Activated CD8-positive, alpha-beta memory T cell treated with anti-CD3 and anti-CD28 coated beads, Interleukin-2, amount 50 U/mL, for 24 hours (primary cell): Measurements from ENCODE around the gene SLC27A5.

Experiments
- DNase-seq: peaks from one replicate; pipeline ENCODE4 v3.0.0-alpha.2; 2020; ENCODE audit errors: extremely low read depth

Gene SLC27A5, protein sequence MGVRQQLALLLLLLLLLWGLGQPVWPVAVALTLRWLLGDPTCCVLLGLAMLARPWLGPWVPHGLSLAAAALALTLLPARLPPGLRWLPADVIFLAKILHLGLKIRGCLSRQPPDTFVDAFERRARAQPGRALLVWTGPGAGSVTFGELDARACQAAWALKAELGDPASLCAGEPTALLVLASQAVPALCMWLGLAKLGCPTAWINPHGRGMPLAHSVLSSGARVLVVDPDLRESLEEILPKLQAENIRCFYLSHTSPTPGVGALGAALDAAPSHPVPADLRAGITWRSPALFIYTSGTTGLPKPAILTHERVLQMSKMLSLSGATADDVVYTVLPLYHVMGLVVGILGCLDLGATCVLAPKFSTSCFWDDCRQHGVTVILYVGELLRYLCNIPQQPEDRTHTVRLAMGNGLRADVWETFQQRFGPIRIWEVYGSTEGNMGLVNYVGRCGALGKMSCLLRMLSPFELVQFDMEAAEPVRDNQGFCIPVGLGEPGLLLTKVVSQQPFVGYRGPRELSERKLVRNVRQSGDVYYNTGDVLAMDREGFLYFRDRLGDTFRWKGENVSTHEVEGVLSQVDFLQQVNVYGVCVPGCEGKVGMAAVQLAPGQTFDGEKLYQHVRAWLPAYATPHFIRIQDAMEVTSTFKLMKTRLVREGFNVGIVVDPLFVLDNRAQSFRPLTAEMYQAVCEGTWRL

DNA sequence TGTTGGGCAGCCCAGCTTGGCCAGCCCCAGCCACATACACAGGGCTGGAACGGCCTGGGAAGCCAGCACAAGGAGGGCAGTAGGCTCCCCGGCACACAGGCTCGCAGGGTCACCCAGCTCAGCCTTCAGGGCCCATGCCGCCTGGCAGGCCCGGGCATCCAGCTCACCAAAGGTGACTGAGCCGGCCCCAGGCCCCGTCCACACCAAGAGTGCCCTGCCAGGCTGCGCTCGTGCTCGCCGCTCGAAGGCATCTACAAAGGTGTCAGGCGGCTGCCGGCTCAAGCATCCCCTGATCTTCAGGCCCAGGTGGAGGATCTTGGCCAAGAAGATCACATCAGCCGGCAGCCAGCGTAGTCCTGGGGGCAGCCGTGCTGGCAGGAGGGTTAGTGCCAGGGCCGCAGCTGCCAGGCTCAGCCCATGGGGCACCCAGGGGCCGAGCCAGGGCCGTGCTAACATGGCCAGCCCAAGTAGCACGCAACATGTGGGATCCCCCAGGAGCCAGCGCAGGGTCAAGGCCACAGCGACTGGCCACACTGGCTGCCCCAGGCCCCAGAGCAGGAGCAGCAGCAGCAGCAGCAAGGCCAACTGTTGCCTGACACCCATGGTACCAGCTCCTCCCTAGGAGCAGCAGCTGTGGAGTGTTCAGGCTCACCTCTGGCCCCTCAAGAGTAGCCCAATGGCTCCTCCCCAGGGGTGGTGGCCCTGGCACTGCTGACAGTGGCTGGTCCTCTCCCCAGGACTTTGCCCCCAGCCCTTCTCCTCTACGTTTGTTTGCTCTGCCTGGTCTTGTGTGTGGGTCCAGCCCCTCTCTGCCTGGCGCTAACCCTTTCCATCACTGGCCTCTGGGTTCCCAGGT lies at the start of gene SLC27A5:
SLC27A5 (minus strand) TSS at position 640 of the 856 bp plus-strand sequence; CDS start at position 603, 37 bp downstream.
- no peak for DNase-seq

DNA sequence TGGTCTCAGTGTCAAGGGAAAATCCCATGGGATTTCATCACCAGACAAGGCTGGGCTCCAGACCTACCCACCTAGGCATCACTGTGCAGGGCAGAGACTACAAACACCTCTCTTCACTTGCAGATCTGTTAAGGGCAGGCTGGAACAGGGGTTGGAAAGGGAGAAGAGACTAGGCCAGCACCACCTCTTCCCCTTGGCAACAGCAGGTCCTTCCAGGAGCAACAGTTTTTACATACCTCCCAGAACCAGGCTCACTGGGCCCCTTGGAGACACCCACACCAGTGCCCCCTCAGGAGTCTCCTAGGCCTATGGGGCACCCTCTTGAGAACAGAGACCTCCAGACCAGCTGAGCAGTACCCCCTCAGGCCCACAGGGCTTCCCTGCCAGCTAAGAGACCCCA lies 49.1 kb upstream of the SLC27A5 start:
- no peak for DNase-seq

DNA sequence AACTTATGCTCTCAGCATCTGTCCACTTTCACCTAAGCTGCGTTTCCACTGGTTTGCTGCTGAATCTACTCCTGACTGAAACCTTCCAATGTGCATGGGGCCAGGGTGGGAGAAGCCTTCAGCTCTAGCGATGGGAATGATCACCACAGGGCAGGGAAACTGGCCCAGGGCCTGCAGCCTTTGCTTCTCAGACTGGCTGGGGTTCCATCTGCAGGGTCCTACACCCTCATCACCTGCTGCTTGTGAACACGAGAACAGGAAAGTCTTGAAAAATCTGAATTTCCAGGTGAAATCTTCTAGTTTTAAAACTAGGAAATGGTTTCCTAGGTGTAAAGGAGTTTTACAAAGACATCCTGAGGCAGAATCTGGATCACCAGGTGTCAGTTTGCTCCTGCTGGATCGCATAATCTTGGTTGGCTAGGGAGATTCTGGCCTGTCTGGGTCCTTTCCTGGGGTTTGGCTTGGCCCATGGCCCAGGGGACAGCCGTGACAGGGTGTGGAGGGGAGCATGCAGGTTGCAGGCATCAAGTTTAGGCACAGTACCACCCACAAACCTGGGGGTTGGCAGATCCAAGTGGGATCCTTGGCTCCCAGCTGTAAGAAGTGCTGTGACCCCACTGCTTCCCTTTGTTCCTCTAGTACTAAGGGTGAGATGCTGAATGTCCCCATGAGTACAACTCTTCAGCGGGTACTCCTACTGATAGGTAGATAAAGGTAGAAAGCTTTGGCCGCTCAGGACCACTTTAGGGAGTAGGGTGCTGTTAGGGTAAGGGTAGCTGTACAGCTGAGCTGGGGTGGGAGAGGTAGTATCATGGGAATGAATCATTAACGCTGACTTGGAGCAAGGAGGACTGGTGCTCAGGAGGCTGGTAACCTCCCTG lies 48.5 kb upstream of the SLC27A5 start:
- DNase-seq, result no peak

DNA sequence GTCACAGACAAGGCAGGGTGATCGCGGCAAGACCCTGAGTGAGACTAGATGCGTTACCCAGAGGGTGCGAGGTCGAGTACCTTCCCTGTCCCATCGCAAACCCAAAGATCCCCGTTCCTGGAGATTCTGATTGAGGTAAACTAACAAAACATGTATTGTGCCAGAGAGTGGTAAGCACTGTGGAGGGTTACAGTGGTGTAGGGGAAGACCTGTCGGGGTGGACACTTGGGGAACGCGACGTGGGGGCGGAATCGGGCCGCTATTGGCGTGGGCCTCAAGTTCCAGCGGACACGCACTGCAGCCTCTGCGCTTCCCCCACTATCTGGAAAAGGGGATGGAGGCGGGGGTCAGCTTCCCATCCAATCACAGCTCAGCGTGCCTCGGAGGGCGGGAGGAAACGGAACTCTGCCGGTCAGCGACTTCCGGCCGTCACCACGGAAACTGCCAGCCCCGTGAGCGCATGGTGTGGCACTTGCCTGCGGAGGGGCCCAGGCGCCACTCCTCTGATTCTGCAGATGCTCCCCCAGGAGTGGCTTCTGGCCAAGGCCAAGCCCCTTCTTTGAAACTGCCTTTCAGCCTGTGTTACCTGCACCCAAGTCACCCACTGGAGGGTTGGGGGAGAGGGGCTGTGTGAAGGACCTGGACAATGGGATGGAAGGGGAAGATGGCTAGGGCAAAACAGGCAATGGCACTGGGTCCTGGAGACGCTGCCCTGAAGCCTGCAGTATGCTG lies 47.6 kb upstream of the SLC27A5 start:
- DNase-seq, result peak; percentile 69

DNA sequence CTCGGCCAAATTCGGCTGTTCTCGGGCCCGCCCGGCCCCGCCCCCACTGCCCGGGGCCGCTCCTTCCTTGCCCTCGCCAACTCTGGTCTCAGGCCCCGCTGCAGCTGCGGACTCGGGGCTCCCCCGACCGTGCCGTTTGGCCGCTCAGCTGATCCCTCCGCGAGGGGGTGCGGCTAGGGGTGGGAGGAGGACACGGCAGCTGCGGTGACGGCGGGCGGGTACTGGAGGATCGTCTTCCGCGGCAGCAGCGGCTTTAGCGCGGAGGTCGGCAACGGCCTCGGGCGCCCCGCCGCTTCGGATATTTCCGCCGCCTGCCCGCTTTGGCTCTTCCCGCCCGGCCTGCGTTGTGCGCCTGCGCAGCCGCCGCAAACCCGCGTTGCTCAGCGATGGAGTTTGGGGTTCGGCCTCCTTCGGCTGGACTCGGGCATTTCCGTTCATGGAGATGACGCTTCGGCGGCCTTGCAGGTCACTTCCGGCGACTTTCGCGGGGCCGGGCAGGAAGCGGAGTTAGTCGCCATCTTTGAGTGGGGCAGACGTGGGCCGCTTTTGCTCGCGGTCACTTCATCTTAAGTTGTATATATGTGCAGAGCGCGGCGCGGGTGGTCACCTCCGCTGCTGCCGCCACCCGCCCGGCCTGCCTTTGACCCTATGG lies 47.0 kb upstream of the SLC27A5 start:
- DNase-seq, result peak; percentile 98

DNA sequence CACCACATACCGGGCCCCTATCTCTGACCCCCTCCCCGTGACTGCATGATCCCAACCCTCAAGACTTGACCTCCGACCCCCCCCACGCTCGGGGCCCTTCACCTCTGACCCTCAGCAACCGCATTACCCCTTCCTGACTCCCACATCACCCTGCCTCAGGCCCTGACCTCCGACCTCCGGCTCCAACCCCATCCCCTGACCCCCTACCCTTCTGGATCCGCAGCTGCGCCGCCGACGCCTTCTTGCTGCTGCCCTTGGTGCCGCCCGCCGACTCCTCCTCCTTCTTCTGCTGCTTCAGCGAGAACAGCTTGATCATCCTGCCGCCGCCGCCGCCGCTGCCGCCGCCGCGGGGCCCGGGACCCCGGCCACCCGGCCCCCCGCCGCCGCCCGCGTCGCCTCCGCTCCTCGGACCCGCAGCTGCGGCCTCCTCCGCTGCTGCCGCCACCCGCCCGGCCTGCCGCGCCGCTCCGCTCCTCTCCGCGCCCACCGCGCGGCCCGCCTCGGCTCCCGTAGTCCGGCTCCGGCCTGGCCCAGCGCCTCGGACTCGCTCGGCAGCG lies 46.4 kb upstream of the SLC27A5 start, which contains the start of gene UBE2M:
UBE2M (minus strand) TSS at position 546 of the 557 bp plus-strand sequence; CDS start at position 316, 230 bp downstream.
- DNase-seq, result no peak

DNA sequence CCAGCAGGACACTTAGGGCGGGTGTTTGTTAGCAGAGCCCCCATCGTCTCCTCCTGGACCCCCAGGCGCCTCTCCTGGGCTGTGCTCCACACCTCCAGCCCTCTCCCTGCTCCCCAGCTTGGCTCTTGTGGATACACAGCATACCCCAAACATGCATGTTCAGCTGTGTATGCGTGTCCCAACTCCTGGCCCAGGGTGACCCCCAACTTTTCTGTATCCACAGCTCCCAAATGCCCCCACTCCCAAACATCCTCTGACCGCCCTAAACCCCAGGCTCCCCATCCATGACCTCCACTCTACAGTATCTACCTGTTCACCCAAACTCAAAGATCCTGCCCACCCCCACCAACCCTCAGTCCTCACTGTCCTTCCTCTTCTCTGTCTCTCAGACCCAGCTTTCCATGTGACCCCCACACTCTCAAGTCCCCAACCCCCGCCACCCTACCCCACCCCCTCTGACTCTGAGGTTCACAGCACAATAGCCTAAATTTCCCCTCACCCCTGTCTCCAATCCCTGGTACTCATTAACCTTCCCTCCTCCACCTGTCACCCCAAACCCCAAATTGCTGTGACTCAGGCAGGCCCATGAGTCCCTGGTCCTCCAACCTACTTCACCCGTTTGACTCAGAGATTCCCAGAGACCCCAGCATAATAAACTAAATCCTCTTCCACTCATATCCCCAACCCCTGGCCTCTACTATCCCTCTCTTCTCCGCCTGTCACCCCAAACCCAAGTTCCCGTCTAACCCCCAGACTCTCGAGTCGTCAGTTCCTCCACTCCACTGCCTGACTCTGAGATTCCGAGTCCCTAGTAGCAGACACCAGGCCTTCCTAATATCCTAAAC lies 45.7 kb upstream of the SLC27A5 start:
- no peak for DNase-seq

DNA sequence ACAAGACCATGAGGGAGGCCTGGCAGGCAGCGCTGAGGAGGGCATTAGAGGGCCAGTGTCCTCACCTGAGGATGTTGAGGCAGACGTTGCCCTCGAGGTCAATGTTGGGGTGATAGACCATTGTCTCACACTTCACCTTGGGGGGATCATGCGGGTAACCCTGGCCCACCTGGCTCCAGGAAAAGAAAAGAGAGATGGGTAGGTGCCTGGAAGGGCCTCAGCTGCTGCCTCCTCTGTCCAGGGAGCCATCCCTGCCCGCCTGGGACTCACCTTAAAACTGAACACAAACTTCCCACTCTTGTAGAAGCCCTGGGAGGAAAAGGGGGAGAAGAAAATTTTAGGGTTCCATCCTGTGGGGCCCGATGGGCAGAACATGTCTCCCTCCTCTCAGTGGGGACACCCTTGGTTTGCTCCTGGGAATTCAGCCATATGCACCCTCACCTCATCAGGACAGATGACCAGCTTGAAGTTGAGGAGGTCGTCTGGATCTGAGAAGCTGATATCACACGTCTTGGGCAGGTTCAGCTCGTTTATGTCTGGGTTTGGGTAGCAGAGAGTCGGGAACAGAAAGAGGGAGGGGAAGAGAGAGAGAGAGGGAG lies 44.9 kb upstream of the SLC27A5 start:
- DNase-seq, result no peak

DNA sequence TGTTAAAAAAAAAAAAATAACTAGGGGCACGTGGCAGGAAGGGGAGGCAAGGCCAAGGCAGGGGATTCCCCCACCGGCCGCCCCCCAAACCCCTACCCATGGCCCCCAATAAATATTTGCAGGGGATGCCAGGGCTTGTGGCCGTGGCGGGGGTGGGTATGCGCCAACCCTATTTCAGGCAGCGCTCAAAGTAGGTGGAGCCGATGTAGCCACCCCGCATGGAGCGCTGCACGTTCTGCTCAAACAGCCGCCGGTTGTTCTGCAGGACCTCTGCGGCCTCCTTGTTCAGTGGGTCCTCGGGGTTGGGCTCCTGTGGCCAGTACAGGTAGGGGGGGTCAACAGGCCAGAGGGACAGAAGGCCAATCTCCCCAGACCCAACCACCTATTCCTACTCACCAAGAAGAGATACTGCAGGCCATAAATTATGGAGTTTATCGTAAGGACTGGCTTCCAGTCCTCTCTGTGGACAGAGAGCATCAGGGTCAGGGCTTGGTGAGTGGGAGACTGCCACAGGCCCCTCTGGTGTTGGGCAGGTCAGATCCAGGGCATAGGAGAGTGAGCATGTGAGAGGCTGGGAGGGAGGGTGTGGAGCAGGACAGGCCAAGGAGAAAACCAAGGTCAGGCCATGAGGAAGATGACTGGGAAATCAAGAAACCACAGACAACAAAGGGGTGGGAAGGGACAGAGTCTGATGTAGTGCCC lies 44.3 kb upstream of the SLC27A5 start:
- DNase-seq, result no peak

DNA sequence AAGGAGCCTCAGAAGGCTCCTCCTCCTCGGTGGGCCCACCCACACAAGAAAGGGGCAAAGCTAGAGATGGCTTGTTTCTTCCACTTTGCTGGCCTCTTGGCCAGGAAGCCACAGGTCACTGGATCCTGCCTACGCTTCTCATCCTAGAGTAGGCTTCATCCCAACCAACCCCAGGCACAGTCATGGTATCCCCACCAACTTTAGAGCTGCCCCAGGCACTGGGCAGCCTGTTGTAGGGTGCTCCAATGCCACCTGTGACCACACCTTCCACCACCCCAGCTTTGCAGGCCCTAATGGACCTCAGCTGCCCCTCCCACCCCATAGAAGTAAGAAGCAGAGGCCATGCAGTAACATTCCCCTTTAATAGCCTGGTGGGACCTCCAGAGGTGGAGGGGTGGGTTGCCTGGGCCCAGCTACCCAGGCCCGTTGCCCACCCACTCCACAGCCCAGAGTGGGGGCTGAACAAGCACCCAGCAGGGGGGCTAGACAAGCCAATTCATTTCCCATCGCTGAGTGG lies 43.6 kb upstream of the SLC27A5 start:
- no peak for DNase-seq

DNA sequence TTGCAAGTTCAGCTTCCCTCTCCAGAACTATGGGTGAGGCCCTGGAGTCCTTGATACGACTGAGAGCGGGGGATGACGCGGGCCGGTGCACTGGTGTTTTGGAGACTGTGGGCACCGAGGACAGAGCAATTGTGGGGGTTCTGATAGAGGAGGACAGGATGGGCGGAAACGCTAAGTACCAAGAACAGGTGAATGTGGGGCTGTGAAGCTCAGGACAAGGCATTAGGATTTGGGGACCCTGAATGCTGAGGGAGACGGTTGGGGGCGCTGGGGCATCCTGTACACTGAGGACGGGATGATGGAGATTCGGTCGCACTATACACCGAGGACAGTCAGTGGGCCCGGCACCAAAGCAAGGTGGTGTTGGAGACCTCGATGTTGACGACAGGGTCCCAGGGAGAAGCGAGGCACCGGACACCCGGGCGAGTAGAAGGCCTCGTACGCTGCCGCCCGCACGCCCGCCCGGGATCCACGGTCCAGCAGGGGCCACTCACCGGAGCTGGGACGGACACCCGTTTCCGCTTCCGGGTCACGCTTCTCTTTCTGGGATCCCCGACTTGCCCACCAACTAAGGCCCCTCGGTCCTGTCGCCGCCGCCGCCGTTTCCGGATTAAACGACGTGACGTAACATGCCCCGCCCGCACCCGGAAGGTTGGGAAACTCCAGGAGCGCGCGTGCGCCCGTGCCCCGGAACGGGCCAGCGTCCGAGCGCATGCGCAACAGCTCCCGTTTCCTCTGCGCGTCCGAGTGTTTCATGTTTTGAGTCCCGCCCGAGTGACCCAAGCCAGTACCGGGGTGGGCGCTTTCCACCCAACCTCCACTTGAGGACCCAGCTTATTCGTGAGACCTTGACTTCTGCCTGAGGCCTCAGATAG lies 42.9 kb upstream of the SLC27A5 start, which contains the start of gene CHMP2A:
CHMP2A (minus strand) TSS at position 612 of the 875 bp plus-strand sequence. CDS start 893 bp downstream, outside the sequence.
- peak; percentile 98 for DNase-seq

DNA sequence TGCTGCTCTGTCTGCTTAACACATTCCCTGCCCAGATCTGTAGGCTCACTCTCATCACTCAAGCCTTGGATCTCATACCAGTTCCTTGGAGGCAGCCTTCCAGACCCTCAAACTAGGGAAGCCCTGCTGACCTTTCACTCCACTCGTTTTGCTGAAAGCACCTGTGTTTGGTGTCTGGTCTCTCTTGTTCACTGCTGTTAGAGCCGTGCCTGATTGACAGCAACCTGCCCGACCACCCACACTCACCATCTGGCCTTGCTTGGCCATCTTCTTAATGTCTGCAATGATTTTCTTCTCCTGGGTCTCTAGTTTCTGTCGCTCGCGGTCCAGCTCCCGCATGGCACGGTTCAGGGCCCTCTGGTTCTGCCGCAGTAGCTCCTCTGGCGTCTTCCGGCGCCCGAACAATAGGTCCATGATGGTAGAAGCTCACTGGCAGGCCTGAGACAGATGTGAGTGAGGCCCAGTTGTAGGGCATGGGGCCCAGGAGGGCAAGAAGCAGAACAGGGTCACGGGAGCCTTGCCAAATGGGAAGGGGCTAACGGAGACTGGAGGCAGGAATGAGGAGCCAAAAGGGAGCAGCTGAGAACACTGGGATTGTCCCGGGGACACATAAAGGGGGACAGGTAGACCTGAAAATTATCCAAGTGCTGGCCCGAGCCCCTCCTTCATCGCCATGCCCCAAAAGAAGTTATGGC lies 42.2 kb upstream of the SLC27A5 start:
- no peak for DNase-seq

DNA sequence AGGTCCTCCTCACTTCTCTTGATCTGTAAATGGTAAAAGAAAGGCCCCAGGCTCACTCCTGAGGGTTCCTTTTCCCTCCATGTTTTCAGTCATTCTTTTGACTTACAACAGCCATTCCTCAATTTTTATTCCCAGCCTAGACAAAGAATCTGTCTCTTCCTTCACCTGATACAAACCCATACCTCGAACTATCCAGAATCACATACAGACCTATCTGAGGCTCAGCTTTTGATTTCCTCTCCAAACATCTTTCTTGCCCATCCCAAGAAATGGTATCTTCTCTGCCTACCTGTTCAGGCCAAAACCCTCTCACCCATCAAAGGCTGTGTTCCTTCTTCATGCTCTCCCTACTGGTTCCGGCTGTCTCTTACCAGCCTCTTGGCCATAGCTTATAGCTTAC lies 40.9 kb upstream of the SLC27A5 start:
- DNase-seq, result no peak

DNA sequence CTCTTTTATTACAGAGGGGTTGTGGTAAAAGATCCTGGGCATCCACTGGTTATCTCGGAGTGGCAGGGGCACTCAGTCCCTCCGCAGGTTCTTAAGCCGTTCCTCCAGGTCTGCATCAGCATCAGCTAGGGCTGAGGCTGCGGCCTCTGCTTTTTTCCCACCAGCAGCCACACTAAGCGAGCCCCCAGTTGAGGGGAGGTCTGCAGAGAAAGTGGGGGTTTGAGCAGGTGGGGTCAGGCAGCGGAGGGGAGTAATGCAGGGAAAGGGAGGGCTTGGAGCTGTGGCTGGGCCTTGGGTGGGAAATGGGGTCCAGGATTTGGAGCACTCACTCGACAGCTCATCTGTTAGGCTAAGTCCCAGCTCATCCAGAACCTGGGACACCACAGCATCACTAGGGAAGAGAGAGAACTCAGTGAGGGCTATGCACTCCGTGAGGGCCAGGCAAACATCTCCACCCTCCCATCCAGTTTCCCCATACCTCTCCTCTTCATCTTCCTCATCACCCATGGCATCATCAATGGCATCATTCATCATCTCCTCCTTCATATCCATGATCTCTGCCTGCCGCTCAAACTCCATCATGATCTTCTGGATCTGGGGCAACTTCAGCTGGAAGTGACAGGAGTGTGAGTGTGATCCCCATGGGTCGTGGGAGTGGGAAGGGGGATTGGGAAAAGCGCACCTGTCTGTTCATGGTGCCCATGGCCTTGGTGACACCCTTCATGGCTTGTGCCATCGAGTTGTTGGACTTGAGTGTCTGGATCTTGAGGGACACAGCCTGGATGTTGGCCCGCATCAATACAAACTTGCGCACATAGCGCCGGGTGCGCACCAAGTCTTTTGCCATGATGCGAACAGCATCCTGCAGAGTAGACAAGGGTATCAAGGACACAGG lies 40.0 kb upstream of the SLC27A5 start:
- DNase-seq, result no peak

DNA sequence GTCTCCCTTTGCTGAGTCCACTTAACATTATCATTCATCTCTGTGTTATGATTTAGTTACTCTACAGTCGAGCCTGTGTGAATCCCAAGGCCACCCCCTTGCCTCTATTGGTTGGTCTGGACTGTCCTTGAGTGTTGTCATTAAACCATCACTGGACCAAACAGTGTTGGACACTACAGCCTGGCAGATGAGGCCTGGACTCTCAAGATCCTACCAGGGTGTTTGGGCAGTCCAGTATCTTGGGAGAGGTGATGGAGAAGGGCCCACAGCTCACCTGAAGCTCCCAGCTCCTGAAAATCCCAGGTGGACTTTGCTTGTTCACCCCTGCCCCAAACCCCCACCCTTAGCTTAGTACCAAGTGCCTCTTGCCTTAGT lies 39.3 kb upstream of the SLC27A5 start:
- DNase-seq, result no peak
